Peyer's patch (tissue), 4 donors: ENCODE measurements around the gene NTN5.

ENCODE experiments used
- POLR2A ChIP-seq, 2 donors: fragments of 450-650 bp; IDR thresholded peaks; one replicate each; pipeline ENCODE4 v1.5.1; 2017; ENCODE audit warnings: antibody characterized with exemption in 2 of 2, mild to moderate bottlenecking in 2 of 2, moderate library complexity in 2 of 2
- TF ChIP-seq, protein P1 (sequence below), 6 experiments: fragments of 450-650 bp in 4 of 6; fragments of 200-600 bp in 2 of 6; sonication (generic) in 1 of 6; IDR thresholded peaks; one replicate each; pipeline ENCODE4 v1.5.1; 2017 to 2019; ENCODE audit warnings: antibody characterized with exemption in 6 of 6, mild to moderate bottlenecking in 3 of 6, moderate library complexity in 1 of 6

GRCh38 chr19:48664476-48664875 is 8.3 kb downstream of the NTN5 start:
- TF ChIP-seq, protein P1, sequence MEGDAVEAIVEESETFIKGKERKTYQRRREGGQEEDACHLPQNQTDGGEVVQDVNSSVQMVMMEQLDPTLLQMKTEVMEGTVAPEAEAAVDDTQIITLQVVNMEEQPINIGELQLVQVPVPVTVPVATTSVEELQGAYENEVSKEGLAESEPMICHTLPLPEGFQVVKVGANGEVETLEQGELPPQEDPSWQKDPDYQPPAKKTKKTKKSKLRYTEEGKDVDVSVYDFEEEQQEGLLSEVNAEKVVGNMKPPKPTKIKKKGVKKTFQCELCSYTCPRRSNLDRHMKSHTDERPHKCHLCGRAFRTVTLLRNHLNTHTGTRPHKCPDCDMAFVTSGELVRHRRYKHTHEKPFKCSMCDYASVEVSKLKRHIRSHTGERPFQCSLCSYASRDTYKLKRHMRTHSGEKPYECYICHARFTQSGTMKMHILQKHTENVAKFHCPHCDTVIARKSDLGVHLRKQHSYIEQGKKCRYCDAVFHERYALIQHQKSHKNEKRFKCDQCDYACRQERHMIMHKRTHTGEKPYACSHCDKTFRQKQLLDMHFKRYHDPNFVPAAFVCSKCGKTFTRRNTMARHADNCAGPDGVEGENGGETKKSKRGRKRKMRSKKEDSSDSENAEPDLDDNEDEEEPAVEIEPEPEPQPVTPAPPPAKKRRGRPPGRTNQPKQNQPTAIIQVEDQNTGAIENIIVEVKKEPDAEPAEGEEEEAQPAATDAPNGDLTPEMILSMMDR (IDR thresholded peaks at IDR 0.05), result no peak
- TF ChIP-seq POLR2A (IDR thresholded peaks at IDR 0.05), result no peak
